IMR-90 (cell line): ENCODE results near the gene SREBF2. TPM values are rescaled to one million over a fixed set of nuclear protein-coding genes. Genes with fewer than 3 reads are reported as not detected.

Source experiments
- ATAC-seq: fragments of 200-7000 bp; cut with Tn5 transposase; 2 replicates; pipeline ENCODE4 v1.9.1; 2020; ENCODE audit warnings: low read depth, mild to moderate bottlenecking, moderate library complexity
- BruUV-seq: library from RNA; stranded (reverse); fragments of 400-500 nt; replicated peaks from 2 replicates; lab custom pipeline; 2021; lab: Mats Ljungman, UMichigan
- CTCF ChIA-PET: fragments of 300-600 bp; formaldehyde crosslinking; extraction: SDS; loops from one replicate; lab custom pipeline; 2021; ENCODE audit warnings: antibody characterized with exemption; lab: Yijun Ruan, JAX
- POLR2A ChIA-PET: fragments of 300-600 bp; sonication (Branson Sonifier 250); formaldehyde crosslinking; loops from one replicate; lab custom pipeline; 2022; ENCODE audit warnings: antibody characterized with exemption; ENCODE audit not compliant: unreplicated experiment; lab: Charles Lee
- DNase-seq: peaks from one replicate; pipeline ENCODE4 v3.0.0; 2013
- H2AFZ ChIP-seq: replicated peaks from 2 replicates; pipeline ENCODE3; 2013; ENCODE audit warnings: low read length, mild to moderate bottlenecking; ENCODE audit not compliant: poor library complexity
- H2AK5ac ChIP-seq: 2 replicates; pipeline ENCODE4 v1.6.1; 2013; ENCODE audit warnings: low read depth, low read length, inconsistent platforms
- H2AK9ac ChIP-seq: replicated peaks from 2 replicates; pipeline ENCODE3; 2013; ENCODE audit warnings: mild to moderate bottlenecking, low read depth, low read length, moderate library complexity; ENCODE audit not compliant: poor library complexity
- H2BK120ac ChIP-seq: 2 replicates; pipeline ENCODE4 v1.6.1; 2013; ENCODE audit warnings: low read depth, low read length, inconsistent platforms
- H2BK15ac ChIP-seq: 3 replicates; pipeline ENCODE4 v1.6.1; 2013; ENCODE audit warnings: low read depth, low read length, inconsistent platforms
- H2BK20ac ChIP-seq: 2 replicates; pipeline ENCODE4 v1.6.1; 2013; ENCODE audit warnings: low read depth, mild to moderate bottlenecking, inconsistent platforms, low read length, moderate library complexity
- H2BK5ac ChIP-seq: 2 replicates; pipeline ENCODE4 v1.6.1; 2013; ENCODE audit warnings: mild to moderate bottlenecking, low read depth, low read length, inconsistent platforms; ENCODE audit not compliant: poor library complexity, severe bottlenecking
- H3K14ac ChIP-seq: replicated peaks from 2 replicates; pipeline ENCODE4 v1.6.1; 2013; ENCODE audit warnings: low read depth, low read length, inconsistent platforms
- H3K18ac ChIP-seq: 2 replicates; pipeline ENCODE4 v1.6.1; 2013; ENCODE audit warnings: low read depth, low read length, control low read depth
- H3K23ac ChIP-seq: 2 replicates; pipeline ENCODE4 v1.6.1; 2013; ENCODE audit warnings: low read depth, low read length, inconsistent platforms
- H3K27ac ChIP-seq: 2 replicates; pipeline ENCODE4 v1.5.1; 2013; ENCODE audit warnings: mild to moderate bottlenecking, control low read depth, low read length; ENCODE audit not compliant: insufficient read depth
- H3K27me3 ChIP-seq: 2 replicates; pipeline ENCODE4 v1.6.1; 2013; ENCODE audit warnings: low read length; ENCODE audit not compliant: control insufficient read depth, insufficient read depth
- H3K36me3 ChIP-seq: 2 replicates; pipeline ENCODE4 v1.6.1; 2013; ENCODE audit warnings: low read length, mixed read lengths; ENCODE audit not compliant: control insufficient read depth, insufficient read depth
- H3K4ac ChIP-seq: 2 replicates; pipeline ENCODE4 v1.6.1; 2013; ENCODE audit warnings: low read depth, low read length, inconsistent platforms
- H3K4me1 ChIP-seq: 2 replicates; pipeline ENCODE4 v1.6.1; 2013; ENCODE audit warnings: low read length, mixed read lengths; ENCODE audit not compliant: control insufficient read depth, insufficient read depth
- H3K4me2 ChIP-seq: 2 replicates; pipeline ENCODE4 v1.6.1; 2013; ENCODE audit warnings: low read depth, mild to moderate bottlenecking, control low read depth, low read length, moderate library complexity
- H3K4me3 ChIP-seq: 2 replicates; pipeline ENCODE4 v1.5.1; 2013; ENCODE audit warnings: low read depth, mild to moderate bottlenecking, control low read depth, low read length, moderate library complexity; ENCODE audit not compliant: insufficient read depth
- H3K56ac ChIP-seq: 2 replicates; pipeline ENCODE4 v1.6.1; 2013; ENCODE audit warnings: low read length, inconsistent platforms; ENCODE audit not compliant: insufficient read depth; ENCODE audit errors: extremely low read depth
- H3K79me1 ChIP-seq, 2 experiments: 2 replicates each; pipeline ENCODE4 v1.6.1; 2013; ENCODE audit warnings: low read length in 2 of 2, inconsistent platforms in 1 of 2, low read depth in 1 of 2
- H3K9ac ChIP-seq: 2 replicates; pipeline ENCODE4 v1.6.1; 2013; ENCODE audit warnings: low read depth, low read length, control low read depth
- H3K9me1 ChIP-seq: 2 replicates; pipeline ENCODE4 v1.6.1; 2013; ENCODE audit warnings: low read length, inconsistent platforms; ENCODE audit not compliant: insufficient read depth
- H3K9me3 ChIP-seq: 2 replicates; pipeline ENCODE4 v1.6.1; 2013; ENCODE audit warnings: low read length; ENCODE audit not compliant: control insufficient read depth, insufficient read depth
- H4K20me1 ChIP-seq: 2 replicates; pipeline ENCODE4 v1.6.1; 2013; ENCODE audit warnings: low read length, inconsistent platforms; ENCODE audit not compliant: insufficient read depth
- H4K5ac ChIP-seq: 2 replicates; pipeline ENCODE4 v1.6.1; 2013; ENCODE audit warnings: mild to moderate bottlenecking, low read depth, low read length, control low read depth
- H4K8ac ChIP-seq, 2 experiments: 2 replicates each; pipeline ENCODE4 v1.6.1; 2013; ENCODE audit warnings: low read depth in 2 of 2, low read length in 2 of 2, control low read depth in 1 of 2, inconsistent platforms in 1 of 2
- H4K91ac ChIP-seq: 2 replicates; pipeline ENCODE4 v1.6.1; 2013; ENCODE audit warnings: low read depth, low read length, inconsistent platforms; ENCODE audit not compliant: insufficient read depth
- BHLHE40 ChIP-seq: fragments of 150-350 bp; IDR thresholded peaks from 2 replicates; pipeline ENCODE4 v1.6.1; 2016; ENCODE audit warnings: mild to moderate bottlenecking, low read depth, low read length
- CEBPB ChIP-seq: IDR thresholded peaks from 2 replicates; pipeline ENCODE4 v1.6.1; 2012; ENCODE audit warnings: low read depth, low read length, improper control_type of control experiment
- FOS ChIP-seq: fragments of 150-350 bp; IDR thresholded peaks from 2 replicates; pipeline ENCODE4 v1.6.1; 2016; ENCODE audit warnings: low read depth, low read length
- MAFK ChIP-seq: IDR thresholded peaks from 2 replicates; pipeline ENCODE4 v1.6.1; 2012; ENCODE audit warnings: low read depth, low read length, improper control_type of control experiment
- MAZ ChIP-seq: IDR thresholded peaks from 2 replicates; pipeline ENCODE4 v1.6.1; 2012; ENCODE audit warnings: low read depth, mild to moderate bottlenecking, low read length, improper control_type of control experiment, moderate library complexity, borderline replicate concordance
- MXI1 ChIP-seq: IDR thresholded peaks from 2 replicates; pipeline ENCODE4 v1.6.1; 2012; ENCODE audit warnings: low read depth, mild to moderate bottlenecking, low read length, moderate library complexity, borderline replicate concordance
- RCOR1 ChIP-seq: IDR thresholded peaks from 2 replicates; pipeline ENCODE4 v1.6.1; 2012; ENCODE audit warnings: mild to moderate bottlenecking, low read length, improper control_type of control experiment; ENCODE audit not compliant: insufficient replicate concordance
- RFX5 ChIP-seq: IDR thresholded peaks from 2 replicates; pipeline ENCODE4 v1.8.0; 2012; ENCODE audit warnings: low read depth, mild to moderate bottlenecking, low read length, moderate library complexity
- WGBS, 2 experiments: methylation state at CpG; one replicate each; pipeline versions ENCODE4 v1.1.5 to v1.1.7; 2013; ENCODE audit warnings: missing lambda C conversion rate in 2 of 2; ENCODE audit not compliant: insufficient read length in 1 of 2; ENCODE audit errors: extremely low coverage in 2 of 2; 5-methylcytosine and 5-hydroxymethylcytosine counted together
- dilution Hi-C: fragments of 300-500 bp; cut with HindIII; formaldehyde crosslinking; loops from one replicate; pipeline ENCODE4 v1.14.3; 2018; ENCODE audit warnings: low sequenced_read_pairs; ENCODE audit not compliant: unreplicated experiment
- in situ Hi-C: fragments of 300-500 bp; cut with MboI; formaldehyde crosslinking; loops from 3 replicates; pipeline ENCODE4 v1.14.3; 2019; ENCODE audit warnings: low sequenced_read_pairs, inconsistent platforms, mixed read lengths
- intact Hi-C: fragments of 100-400 bp; cut with micrococcal nuclease; formaldehyde crosslinking; loops from 2 replicates; pipeline ENCODE4 v1.10.0; 2022
- polyA plus RNA-seq, 3 experiments: library from polyadenylated mRNA; depleted of rRNA; stranded (reverse); fragments of >200 nt; gene quantifications; 2 replicates each; pipeline ENCODE4 v1.2.3, GENCODE V29; 2012; ENCODE audit warnings: low replicate concordance in 1 of 3
- total RNA-seq: library from RNA; depleted of rRNA; stranded (reverse); fragments of >200 nt; gene quantifications from 2 replicates; pipeline ENCODE4 v1.2.3, GENCODE V29; 2012
- TF ChIP-seq, protein P1 (sequence below): fragments of 150-350 bp; IDR thresholded peaks from 2 replicates; pipeline ENCODE4 v1.6.1; 2017; ENCODE audit warnings: mild to moderate bottlenecking, antibody characterized with exemption, low read length, low read depth
- TF ChIP-seq, protein P2 (sequence below): fragments of 150-350 bp; IDR thresholded peaks from 2 replicates; pipeline ENCODE4 v1.6.1; 2016; ENCODE audit warnings: low read depth, mild to moderate bottlenecking, low read length, moderate library complexity, borderline replicate concordance

The SREBF2 gene
- total and polyA plus RNA-seq, 2 of the 4 experiments (the other 2 are of a cell fraction), result 8.1 to 47.4 TPM

DNA sequence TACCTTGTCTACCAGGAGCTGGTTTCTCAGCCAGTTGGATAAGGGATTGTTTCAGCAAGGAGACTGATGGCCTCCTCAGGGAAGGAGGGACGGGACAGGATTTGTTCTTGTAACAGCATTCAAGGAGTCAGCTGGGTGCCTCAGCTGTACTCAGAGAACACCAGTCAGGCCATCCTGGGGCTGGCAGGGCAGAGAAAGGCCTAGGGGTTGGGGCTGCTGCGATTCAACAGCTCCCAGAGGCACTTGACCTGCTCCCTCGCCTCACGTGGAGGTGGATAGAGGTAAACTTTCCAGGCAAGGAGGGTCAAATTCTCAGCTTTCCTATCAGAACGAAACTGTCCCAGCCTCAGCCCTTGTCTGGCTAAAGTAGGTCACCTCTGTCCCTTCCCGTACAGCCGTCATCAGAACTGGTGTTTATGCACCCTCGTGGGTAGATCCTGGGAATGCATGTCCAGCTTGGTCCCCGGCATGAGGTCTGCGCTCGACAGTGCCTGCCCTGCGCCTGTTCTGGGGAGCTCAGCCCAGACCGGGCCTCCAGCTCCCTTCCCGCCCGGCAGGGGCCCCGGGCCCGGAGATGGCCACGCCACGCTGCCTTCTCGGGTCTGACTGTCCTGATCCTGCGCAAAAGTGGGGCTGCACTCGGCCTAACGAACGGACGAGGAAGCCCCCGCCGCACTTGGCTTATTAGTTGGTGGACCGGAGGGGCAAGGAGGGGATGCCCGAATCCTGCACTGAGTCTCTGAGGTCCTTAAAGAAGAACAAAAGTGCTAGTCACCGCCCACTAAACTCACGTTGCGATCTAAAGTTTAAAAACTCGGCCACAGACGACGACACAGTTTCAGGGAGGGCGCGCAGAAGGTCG, 33.2 kb upstream of the SREBF2 start:
- POLR2A ChIA-PET, result interaction anchor here (0.6 to 1.0 kb wide), 2 partner anchors 27 to 111 kb away, joined by 3 read pairs; partner anchors contain the start of gene SNU13
- no peaks in the 10 kb centered on the region for H3K9me3 ChIP-seq
- peak overlapping the region; percentile 73 for H4K91ac ChIP-seq
- peaks cover 7% of the 10 kb centered on the region for H3K9me1 ChIP-seq
- in situ Hi-C loops, result no loop called here
- H3K23ac ChIP-seq, result peak overlapping the region; percentile 91
- peak overlapping the region; percentile 36; the same call in 1 of the 2 replicates for H2BK20ac ChIP-seq
- CTCF ChIA-PET, result interaction anchor here (1.9 kb wide), 1 partner anchor 102 kb away, joined by 7 read pairs; no protein-coding TSS in a partner anchor
- intact Hi-C loops, result no loop called here
- H3K4me2 ChIP-seq, result peak overlapping the region; percentile 89
- ATAC-seq, result peak; percentile 4
- H4K20me1 ChIP-seq, result no peaks in the 10 kb centered on the region
- H3K9ac ChIP-seq, result peak overlapping the region; percentile 81
- H3K36me3 ChIP-seq, result no peaks in the 10 kb centered on the region
- peak overlapping the region; percentile 79 for H2BK120ac ChIP-seq
- peaks cover 11% of the 10 kb centered on the region for H3K4me1 ChIP-seq
- TF ChIP-seq RFX5, result no peak
- TF ChIP-seq CEBPB, result no peak
- no peak for TF ChIP-seq BHLHE40
- TF ChIP-seq, protein P1, sequence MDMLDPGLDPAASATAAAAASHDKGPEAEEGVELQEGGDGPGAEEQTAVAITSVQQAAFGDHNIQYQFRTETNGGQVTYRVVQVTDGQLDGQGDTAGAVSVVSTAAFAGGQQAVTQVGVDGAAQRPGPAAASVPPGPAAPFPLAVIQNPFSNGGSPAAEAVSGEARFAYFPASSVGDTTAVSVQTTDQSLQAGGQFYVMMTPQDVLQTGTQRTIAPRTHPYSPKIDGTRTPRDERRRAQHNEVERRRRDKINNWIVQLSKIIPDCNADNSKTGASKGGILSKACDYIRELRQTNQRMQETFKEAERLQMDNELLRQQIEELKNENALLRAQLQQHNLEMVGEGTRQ, result no peak
- no peak for TF ChIP-seq MXI1
- no peak for TF ChIP-seq MAZ
- TF ChIP-seq, protein P2, sequence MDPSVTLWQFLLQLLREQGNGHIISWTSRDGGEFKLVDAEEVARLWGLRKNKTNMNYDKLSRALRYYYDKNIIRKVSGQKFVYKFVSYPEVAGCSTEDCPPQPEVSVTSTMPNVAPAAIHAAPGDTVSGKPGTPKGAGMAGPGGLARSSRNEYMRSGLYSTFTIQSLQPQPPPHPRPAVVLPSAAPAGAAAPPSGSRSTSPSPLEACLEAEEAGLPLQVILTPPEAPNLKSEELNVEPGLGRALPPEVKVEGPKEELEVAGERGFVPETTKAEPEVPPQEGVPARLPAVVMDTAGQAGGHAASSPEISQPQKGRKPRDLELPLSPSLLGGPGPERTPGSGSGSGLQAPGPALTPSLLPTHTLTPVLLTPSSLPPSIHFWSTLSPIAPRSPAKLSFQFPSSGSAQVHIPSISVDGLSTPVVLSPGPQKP, result no peak
- TF ChIP-seq RCOR1, result no peak
- TF ChIP-seq FOS, result no peak
- no peak for TF ChIP-seq MAFK
- peak overlapping the region; percentile 91 for H3K4me3 ChIP-seq
- WGBS, 2 experiments, result 39% methylated on average over 11 of the region's 38 CpGs; no CpG with 5 or more reads in 1 of the 2 experiments
- H2BK5ac ChIP-seq, result peak overlapping the region; percentile 84
- H2AFZ ChIP-seq, result peak overlapping the region; percentile 100
- peak overlapping the region; percentile 97 for H3K14ac ChIP-seq
- peak overlapping the region; percentile 8; the same call in 1 of the 2 replicates for H3K56ac ChIP-seq
- H4K8ac ChIP-seq, result peak overlapping the region; percentile 75 to 99
- peak overlapping the region; percentile 97 for H4K5ac ChIP-seq
- no peaks in the 10 kb centered on the region for H3K27me3 ChIP-seq
- peak overlapping the region; percentile 95 for H2AK9ac ChIP-seq
- H3K18ac ChIP-seq, result peak overlapping the region; percentile 84
- H3K27ac ChIP-seq, result peak overlapping the region; percentile 71
- H3K79me1 ChIP-seq, result peaks cover 12 to 23% of the 10 kb centered on the region in 2 experiments; a peak in 3 of 4 replicates
- H2BK15ac ChIP-seq, result peak overlapping the region; percentile 10; the same call in 1 of the 3 replicates
- no TSS peak for BruUV-seq
- H3K4ac ChIP-seq, result peak overlapping the region; percentile 94
- peak overlapping the region; percentile 84 for H2AK5ac ChIP-seq
- no peak for DNase-seq
- dilution Hi-C loops, result no loop called here
